GM18951 (cell line): ENCODE data around the gene TRIM23.
"Not testable (repeated sequence)": the region's sequence is repeated elsewhere in the genome, so short reads cannot be mapped to it uniquely, and the experiment has no call there.

Experiments
- POLR2A ChIP-seq: IDR thresholded peaks from 4 replicates; pipeline ENCODE4 v1.6.1; 2011; ENCODE audit warnings: mild to moderate bottlenecking; ENCODE audit not compliant: insufficient read length, insufficient read depth; ENCODE audit errors: extremely low read depth
- in situ Hi-C: fragments of 300-500 bp; cut with MboI; formaldehyde crosslinking; loops from one replicate; pipeline ENCODE4 v1.12.0; 2022; ENCODE audit warnings: low sequenced_read_pairs, mixed read lengths, inconsistent platforms; ENCODE audit not compliant: unreplicated experiment

TRIM23 gene

GRCh38 chr5:65624025-65624570, at the start of gene TRIM23:
Gene TRIM23, minus strand, starts transcription at chr5:65624333. Its CDS starts 59 bp downstream, at chr5:65624274.
- peak; percentile 71 for TF ChIP-seq POLR2A
- in situ Hi-C loops: no loop called here

GRCh38 chr5:65672796-65673195, 48.7 kb upstream of the TRIM23 start:
- no peak for TF ChIP-seq POLR2A
- in situ Hi-C loops: no loop called here

- in situ Hi-C loops: no loop called here
- no peak for TF ChIP-seq POLR2A
Measured at GRCh38 chr5:65668696-65669095, 44.6 kb upstream of the TRIM23 start.

GRCh38 chr5:65663804-65664521, 39.8 kb upstream of the TRIM23 start:
- no peak for TF ChIP-seq POLR2A
- in situ Hi-C loops: no loop called here

- no peak for TF ChIP-seq POLR2A
- in situ Hi-C loops: no loop called here
Measured at GRCh38 chr5:65654713-65655112, 30.6 kb upstream of the TRIM23 start.

GRCh38 chr5:65651144-65651543, 27.0 kb upstream of the TRIM23 start:
- TF ChIP-seq POLR2A: no peak
- in situ Hi-C loops: no loop called here

GRCh38 chr5:65647941-65648340, 23.8 kb upstream of the TRIM23 start:
- no peak for TF ChIP-seq POLR2A
- in situ Hi-C loops: no loop called here

- in situ Hi-C loops: no loop called here
- no peak for TF ChIP-seq POLR2A
Measured at GRCh38 chr5:65646938-65647337, 22.8 kb upstream of the TRIM23 start.

GRCh38 chr5:65640240-65640639, 16.1 kb upstream of the TRIM23 start:
- in situ Hi-C loops: no loop called here
- TF ChIP-seq POLR2A: no peak

GRCh38 chr5:65630981-65631380, 6.8 kb upstream of the TRIM23 start:
- in situ Hi-C loops: no loop called here
- TF ChIP-seq POLR2A: no peak

- in situ Hi-C loops: no loop called here
- TF ChIP-seq POLR2A: no peak
Measured at GRCh38 chr5:65625743-65626142, 1.6 kb upstream of the TRIM23 start.

GRCh38 chr5:65624571-65625555, 730 bp upstream of the TRIM23 start, which contains the start of the genes SHLD3 and TRAPPC13:
Gene SHLD3, plus strand, starts transcription at chr5:65625027. Its CDS starts 4,561 bp downstream, at chr5:65629588.
Gene TRAPPC13, plus strand, starts transcription at chr5:65625027. Its CDS starts 34 bp downstream, at chr5:65625061.
- in situ Hi-C loops: no loop called here
- peak; percentile 65 for TF ChIP-seq POLR2A

GRCh38 chr5:65623482-65623881, 651 bp downstream of the TRIM23 start:
- no peak for TF ChIP-seq POLR2A
- in situ Hi-C loops: no loop called here

- in situ Hi-C loops: not testable (repeated sequence)
Measured at GRCh38 chr5:65621961-65622360, 2.2 kb downstream of the TRIM23 start.

- in situ Hi-C loops: no loop called here
- TF ChIP-seq POLR2A: no peak
Measured at GRCh38 chr5:65620021-65620420, 4.1 kb downstream of the TRIM23 start.
